Glomerular endothelial cell (primary cell): ENCODE measurements around the gene SRRT. TPM values are rescaled to one million over a fixed set of nuclear protein-coding genes. Genes with fewer than 3 reads are reported as not detected.
"Not testable (repeated sequence)": the region's sequence is repeated elsewhere in the genome, so short reads cannot be mapped to it uniquely, and the experiment has no call there.

Source experiments
- DNase-seq: peaks from one replicate; pipeline ENCODE4 v3.0.0-alpha.2; 2011; ENCODE audit warnings: low read depth, low spot score; ENCODE audit errors: extremely low read depth
- total RNA-seq: library from RNA; depleted of rRNA; stranded (reverse); fragments of >200 nt; gene quantifications from 2 replicates; pipeline ENCODE4 v1.2.3, GENCODE V29; 2015

Gene SRRT
- total RNA-seq, 1 donor from 2014 or later = 79.4 TPM

GRCh38 chr7:100923616-100924015 lies 48.7 kb downstream of the SRRT start:
- not testable (repeated sequence) for DNase-seq

DNA sequence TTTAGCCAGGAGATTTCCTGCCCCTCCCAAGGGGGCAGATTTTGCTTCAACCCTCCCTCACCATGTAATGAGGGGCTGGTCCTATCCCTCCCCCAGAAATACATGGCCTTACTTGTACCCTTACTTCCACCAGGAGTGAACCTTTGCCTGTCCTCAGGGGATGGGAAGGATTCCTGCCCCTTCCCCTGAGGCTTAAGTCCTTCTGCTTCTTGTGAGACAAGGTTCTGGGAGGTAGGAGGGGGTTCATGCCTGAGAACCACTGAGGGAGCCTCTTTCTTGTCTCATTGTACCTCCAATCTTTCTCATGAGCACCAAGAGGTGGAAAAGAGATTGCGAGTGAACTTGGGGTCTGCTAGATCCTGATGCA lies 54.9 kb downstream of the SRRT start:
- no peak for DNase-seq

DNA sequence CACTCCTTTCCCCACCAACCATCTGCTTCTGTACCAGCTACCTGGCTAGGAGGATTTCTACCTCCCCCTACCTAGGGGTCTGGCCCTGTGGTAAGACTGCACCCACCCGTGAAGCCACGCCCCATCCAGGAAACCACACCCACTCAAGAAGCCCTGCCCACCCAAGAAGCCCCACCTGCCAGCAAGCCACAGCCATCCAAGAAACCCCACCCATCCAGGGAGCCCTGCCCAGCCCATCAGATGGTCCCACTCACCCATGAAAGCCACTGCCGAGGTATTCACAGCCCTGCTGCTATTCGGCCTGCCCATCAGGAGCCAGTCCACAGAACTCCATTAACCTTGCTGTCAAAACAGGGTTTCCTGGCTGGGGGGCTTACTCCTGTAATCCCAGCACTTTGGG lies 58.8 kb downstream of the SRRT start:
- DNase-seq = no peak

DNA sequence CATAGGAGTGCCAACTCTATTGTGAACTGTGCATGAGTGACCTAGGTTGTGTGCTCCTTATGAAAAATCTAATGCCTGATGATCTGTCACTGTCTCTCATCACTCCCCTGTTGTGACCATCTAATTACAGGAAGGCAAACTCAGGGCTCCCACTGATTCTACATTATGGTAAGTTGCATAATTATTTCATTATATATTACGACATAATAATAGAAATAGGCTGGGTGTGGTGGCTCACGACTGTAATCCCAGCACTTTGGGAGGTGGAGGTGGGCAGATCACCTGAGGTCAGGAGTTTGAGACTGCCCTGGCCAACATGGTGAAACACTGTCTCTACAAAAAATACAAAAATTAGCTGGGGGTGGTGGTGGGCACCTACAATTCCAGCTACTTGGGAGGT lies 60.5 kb downstream of the SRRT start:
- DNase-seq = not testable (repeated sequence)

DNA sequence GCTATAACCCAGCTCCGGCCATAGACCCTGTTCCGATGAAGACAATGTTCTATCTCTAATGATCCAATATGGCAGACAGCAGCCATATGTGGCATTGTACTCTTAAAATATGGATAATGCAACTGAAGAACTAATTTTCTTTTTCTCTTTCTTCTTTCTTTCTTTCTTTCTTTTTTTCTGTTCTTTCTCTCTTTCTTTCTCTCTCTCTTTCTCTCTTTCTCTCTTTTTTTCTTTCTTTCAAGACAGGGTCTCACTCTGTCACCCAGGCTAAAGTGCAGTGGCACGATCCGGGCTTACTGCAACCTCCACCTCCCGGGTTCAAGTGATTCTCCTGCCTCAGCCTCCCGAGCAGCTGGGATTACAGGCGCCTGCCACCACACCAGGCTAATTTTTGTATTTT lies 61.3 kb downstream of the SRRT start:
- DNase-seq = not testable (repeated sequence)

Other genes with a start within 250 kb of the SRRT start
- 0.29 TPM in 1 of 2 replicates, not detected in the other for gene TFR2, start 233.6 kb upstream of the SRRT start, total RNA-seq
- gene ACTL6B, start 218.7 kb upstream of the SRRT start, total RNA-seq = not detected in 2 replicates
- 315 and 318 TPM in 2 replicates for gene GNB2, start 201.4 kb upstream of the SRRT start, total RNA-seq
- gene GIGYF1, start 180.9 kb upstream of the SRRT start, total RNA-seq = 14.4 and 25.7 TPM in 2 replicates
- 27.8 and 37.2 TPM in 2 replicates for gene POP7, start 169.0 kb upstream of the SRRT start, total RNA-seq
- gene EPO, start 154.6 kb upstream of the SRRT start, total RNA-seq = not detected in 2 replicates
- gene ZAN, start 141.5 kb upstream of the SRRT start, total RNA-seq = not detected in 2 replicates
- 157 and 191 TPM in 2 replicates for gene EPHB4, start 47.6 kb upstream of the SRRT start, total RNA-seq
- 30.2 and 31.9 TPM in 2 replicates for gene SLC12A9, start 22.4 kb upstream of the SRRT start, total RNA-seq
- gene TRIP6, start 7.7 kb upstream of the SRRT start, total RNA-seq = 73.7 and 99.9 TPM in 2 replicates
- gene UFSP1, start 14.6 kb downstream of the SRRT start, total RNA-seq = 0.34 and 1.6 TPM in 2 replicates
- gene ACHE, start 20.8 kb downstream of the SRRT start, total RNA-seq = 0.97 and 2.0 TPM in 2 replicates
- gene MUC3A, start 74.4 kb downstream of the SRRT start, total RNA-seq = not detected in 2 replicates
- not detected in 2 replicates for gene MUC12, start 94.5 kb downstream of the SRRT start, total RNA-seq
- not detected in 2 replicates for gene MUC17, start 145.0 kb downstream of the SRRT start, total RNA-seq
- 13.0 and 23.5 TPM in 2 replicates for gene TRIM56, start 210.4 kb downstream of the SRRT start, total RNA-seq